Right cardiac atrium (tissue), 5 donors: ENCODE measurements around the gene MTREX. TPM values are rescaled to one million over a fixed set of nuclear protein-coding genes. Genes with fewer than 3 reads are reported as not detected.

Experiments
- ATAC-seq, 2 donors: fragments of 200-7000 bp; cut with Tn5 transposase; one replicate each; pipeline versions ENCODE4 v1.8.0 to v1.9.1; 2020; ENCODE audit warnings: moderate library complexity in 2 of 2, mild to moderate bottlenecking in 1 of 2
- DNase-seq, 3 donors: peaks; one replicate each; pipeline ENCODE4 v3.0.0-alpha.2; 2020
- H3K27ac ChIP-seq: one replicate; pipeline ENCODE4 v1.5.1; 2013; ENCODE audit warnings: mild to moderate bottlenecking, low read length, control low read depth, moderate library complexity
- H3K27me3 ChIP-seq: one replicate; pipeline ENCODE4 v1.6.1; 2013; ENCODE audit not compliant: control insufficient read depth, insufficient read depth
- H3K4me1 ChIP-seq: one replicate; pipeline ENCODE4 v1.6.1; 2013; ENCODE audit warnings: low read length; ENCODE audit not compliant: control insufficient read depth, insufficient read depth
- H3K4me3 ChIP-seq: one replicate; pipeline ENCODE4 v1.5.1; 2013; ENCODE audit warnings: low read length, control low read depth
- H3K9me3 ChIP-seq: one replicate; pipeline ENCODE4 v1.6.1; 2013; ENCODE audit warnings: low read length; ENCODE audit not compliant: control insufficient read depth
- WGBS: extraction: QIAGEN DNeasy Blood & Tissue Kit; methylation state at CpG from one replicate; pipeline ENCODE4 v1.1.7; 2013; 5-methylcytosine and 5-hydroxymethylcytosine counted together
- intact Hi-C, 4 donors: fragments of 100-400 bp; cut with DNase I; formaldehyde crosslinking; loops; one replicate each; pipeline versions ENCODE4 v1.11.0 to v1.14.0; 2022 to 2023
- polyA plus RNA-seq: library from polyadenylated mRNA; stranded (reverse); fragments of 200-250 nt; gene quantifications from one replicate; pipeline ENCODE4 v1.2.3, GENCODE V29; 2013
- total RNA-seq, 4 donors: library from RNA; stranded (reverse); fragmentation: NEBNext Ultra II Directional; extraction: Animal tissue kit (Norgen Biotek cat#: 25700); gene quantifications; one replicate each; pipeline ENCODE4 v1.2.1, GENCODE V29; 2021
- donor health status: healthy with polysubstance abuse.
- donor health status: DM: no; HTN: yes; CAD: no.
- donor health status: DM: no; HTN: no; CAD: no.
- donor health status: DM: no; HTN: yes; CAD: no; lungs with severe emphysema.
- donor health status: DM: yes; HTN: yes; CAD: no.

The MTREX gene
- total and polyA plus RNA-seq, 5 donors, result 22.2 to 65.6 (median 62.5) TPM

DNA sequence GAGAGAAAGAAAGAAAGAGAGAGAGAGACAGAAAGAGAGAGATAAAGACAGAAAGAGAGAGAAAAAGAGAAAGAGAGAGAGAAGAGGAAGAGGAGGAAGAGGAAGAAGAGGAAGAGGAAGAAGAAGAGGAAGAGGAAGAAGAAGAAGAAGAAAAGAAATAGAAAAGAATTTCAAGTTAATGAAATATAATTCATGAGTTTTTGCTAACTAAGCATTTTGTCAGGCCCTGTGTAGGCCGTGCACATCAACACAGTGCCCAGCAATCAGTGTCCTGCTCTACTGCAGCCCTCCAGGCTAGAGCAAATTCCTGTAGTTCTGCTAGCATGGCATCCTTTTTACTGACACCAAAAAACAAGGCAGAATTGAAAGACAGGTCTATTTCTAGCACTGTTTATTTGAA, 164.9 kb downstream of the MTREX start:
- intact Hi-C loops, result loop anchor here in 1 of 4 donors (10.0 kb wide), 1 partner anchor 52 kb away; no protein-coding TSS in a partner anchor
- WGBS, result 82% methylated on average over 1 of the region's 1 CpG
- ATAC-seq (no peak), DNase-seq (no peak)
- Histone ChIP-seq H3K4me3 (no peak overlapping the region), H3K9me3 (no peaks in the 10 kb centered on the region), H3K27me3 (no peaks in the 10 kb centered on the region), H3K27ac (no peak overlapping the region), H3K4me1 (no peaks in the 10 kb centered on the region)

Other genes with a start within 250 kb of the MTREX start
- 1 to 10 TPM in 2 of 4 donors, under 1 TPM in 2; 0.42 to 1.5 (median 1.0) TPM for gene GZMA, start 205.3 kb upstream of the MTREX start, total RNA-seq
- gene GZMA, start 205.3 kb upstream of the MTREX start, polyA plus RNA-seq, result 0.93 TPM
- 10 to 100 TPM; 15.7 to 24.6 (median 19.2) TPM for gene GPX8, start 147.8 kb upstream of the MTREX start, total RNA-seq
- gene GPX8, start 147.8 kb upstream of the MTREX start, polyA plus RNA-seq, result 17.7 TPM
- gene CDC20B, start 134.8 kb upstream of the MTREX start, total RNA-seq, result not detected
- gene CDC20B, start 134.8 kb upstream of the MTREX start, polyA plus RNA-seq, result not detected
- not detected for gene MCIDAS, start 80.7 kb upstream of the MTREX start, total RNA-seq
- not detected for gene MCIDAS, start 80.7 kb upstream of the MTREX start, polyA plus RNA-seq
- under 1 TPM in 1 of 4 donors, not detected in 3; 0.14 TPM for gene CCNO, start 74.4 kb upstream of the MTREX start, total RNA-seq
- 0.11 TPM for gene CCNO, start 74.4 kb upstream of the MTREX start, polyA plus RNA-seq
- 10 to 100 TPM; 19.5 to 21.4 (median 20.5) TPM for gene DHX29, start 295 bp upstream of the MTREX start, total RNA-seq
- 9.1 TPM for gene DHX29, start 295 bp upstream of the MTREX start, polyA plus RNA-seq
- 100 to 1,000 TPM in 1 of 4 donors, 10 to 100 TPM in 3; 79.8 to 110 (median 88.8) TPM for gene PLPP1, start 227.0 kb downstream of the MTREX start, total RNA-seq
- gene PLPP1, start 227.0 kb downstream of the MTREX start, polyA plus RNA-seq, result 150 TPM